ENCODE results near the gene CAPZA3.
"Not testable (repeated sequence)": the region's sequence is repeated elsewhere in the genome, so short reads cannot be mapped to it uniquely, and the experiment has no call there.

Gene CAPZA3, protein sequence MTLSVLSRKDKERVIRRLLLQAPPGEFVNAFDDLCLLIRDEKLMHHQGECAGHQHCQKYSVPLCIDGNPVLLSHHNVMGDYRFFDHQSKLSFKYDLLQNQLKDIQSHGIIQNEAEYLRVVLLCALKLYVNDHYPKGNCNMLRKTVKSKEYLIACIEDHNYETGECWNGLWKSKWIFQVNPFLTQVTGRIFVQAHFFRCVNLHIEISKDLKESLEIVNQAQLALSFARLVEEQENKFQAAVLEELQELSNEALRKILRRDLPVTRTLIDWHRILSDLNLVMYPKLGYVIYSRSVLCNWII
- total RNA-seq: 0 reads per million in 9 experiments

DNA sequence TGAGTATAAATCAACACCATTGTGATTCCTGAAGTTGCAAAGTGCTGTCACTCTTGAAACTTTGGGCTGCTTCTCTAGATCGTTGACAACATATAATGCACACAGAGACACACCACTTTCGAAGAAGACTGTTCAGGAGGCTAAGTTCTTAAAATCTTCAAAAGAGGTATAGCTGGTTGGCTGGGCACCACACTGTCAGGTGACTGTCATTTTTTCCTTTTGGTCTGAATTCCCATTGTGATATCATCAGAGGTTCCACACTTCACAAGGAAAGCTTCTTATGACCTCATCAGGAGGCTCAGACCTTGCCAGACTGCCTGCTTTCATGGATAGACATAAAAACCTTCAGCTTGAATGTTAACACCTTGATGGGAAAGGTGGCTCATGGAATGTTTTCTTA is at the start of gene CAPZA3, which contains the start of gene PLCZ1:
TSS of gene CAPZA3 (plus strand) at position 301 of the 400 bp plus-strand sequence. CDS start 150 bp downstream, outside the sequence.
TSS of gene PLCZ1 (minus strand) at position 194 of the 400 bp plus-strand sequence. CDS start 641 bp downstream, outside the sequence.
- ATAC-seq (replicated peaks) (no peak), DNase-seq (no peak)
- no peak within 1 kb of the TSS for H3K27ac Mint-ChIP-seq
- H3K4me1 Mint-ChIP-seq (ENCODE audit: low read depth in 2 of 2): no peaks in the 10 kb centered on the region
- no peaks in the 10 kb centered on the region for H3K36me3 Mint-ChIP-seq (ENCODE audit: insufficient read depth)
- H3K27me3 Mint-ChIP-seq: no peaks in the 10 kb centered on the region
- no peak within 1 kb of the TSS for H3K4me3 Mint-ChIP-seq
- H3K9me3 Mint-ChIP-seq: peaks cover 0 to 2% of the 10 kb centered on the region in 2 donors

DNA sequence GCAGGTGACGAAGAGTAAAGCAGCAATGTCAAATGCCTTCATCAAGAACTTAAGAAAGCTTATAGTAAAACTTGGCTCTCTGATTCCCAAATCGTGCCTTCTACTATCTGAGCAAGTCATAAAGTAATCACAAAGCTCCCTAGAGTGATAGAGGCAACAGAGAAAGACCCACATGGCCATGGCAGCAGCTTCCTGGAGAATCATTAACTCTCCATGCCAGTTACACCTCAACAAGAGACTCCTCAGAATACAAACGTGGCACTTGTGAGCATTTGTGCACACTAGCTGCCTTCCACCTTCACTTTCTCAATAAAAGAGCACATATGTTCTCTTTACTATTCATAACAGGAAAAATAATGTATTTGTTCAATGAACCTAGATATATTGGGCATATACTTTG is 48.1 kb upstream of the CAPZA3 start:
- H3K27ac Mint-ChIP-seq: no peak overlapping the region
- H3K4me1 Mint-ChIP-seq (ENCODE audit: low read depth in 2 of 2): no peaks in the 10 kb centered on the region
- no peak for ATAC-seq (replicated peaks)
- no peak overlapping the region for H3K4me3 Mint-ChIP-seq
- no peaks in the 10 kb centered on the region for H3K27me3 Mint-ChIP-seq
- peaks cover 2 to 16% of the 10 kb centered on the region in 2 donors for H3K9me3 Mint-ChIP-seq
- DNase-seq: no peak
- no peaks in the 10 kb centered on the region for H3K36me3 Mint-ChIP-seq (ENCODE audit: insufficient read depth)

DNA sequence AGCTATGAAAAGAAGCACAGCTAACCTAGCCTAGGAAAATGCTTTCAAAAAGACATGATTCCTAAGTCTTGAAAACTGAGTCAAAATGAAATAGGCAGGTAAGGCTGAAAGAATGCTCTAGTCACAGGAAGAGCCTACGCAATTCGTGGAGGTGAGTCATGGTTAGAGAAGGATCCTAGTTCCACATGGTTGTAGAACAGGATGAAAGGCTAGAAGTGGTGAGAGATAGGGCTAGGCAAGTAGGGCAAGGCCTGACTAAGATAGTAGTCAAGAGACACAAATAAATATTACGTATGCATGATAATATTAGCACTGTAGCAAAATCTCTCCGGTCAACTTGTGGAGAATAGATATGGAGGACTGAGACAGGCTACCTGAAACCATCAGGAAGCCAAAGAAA is 47.3 kb upstream of the CAPZA3 start:
- Mint-ChIP-seq H3K36me3 (ENCODE audit: insufficient read depth) (no peaks in the 10 kb centered on the region), H3K9me3 (peaks cover 2 to 16% of the 10 kb centered on the region in 2 donors), H3K4me3 (no peak overlapping the region), H3K4me1 (ENCODE audit: low read depth in 2 of 2) (no peaks in the 10 kb centered on the region), H3K27me3 (no peaks in the 10 kb centered on the region), H3K27ac (no peak overlapping the region)
- DNase-seq: no peak
- no peak for ATAC-seq (replicated peaks)

DNA sequence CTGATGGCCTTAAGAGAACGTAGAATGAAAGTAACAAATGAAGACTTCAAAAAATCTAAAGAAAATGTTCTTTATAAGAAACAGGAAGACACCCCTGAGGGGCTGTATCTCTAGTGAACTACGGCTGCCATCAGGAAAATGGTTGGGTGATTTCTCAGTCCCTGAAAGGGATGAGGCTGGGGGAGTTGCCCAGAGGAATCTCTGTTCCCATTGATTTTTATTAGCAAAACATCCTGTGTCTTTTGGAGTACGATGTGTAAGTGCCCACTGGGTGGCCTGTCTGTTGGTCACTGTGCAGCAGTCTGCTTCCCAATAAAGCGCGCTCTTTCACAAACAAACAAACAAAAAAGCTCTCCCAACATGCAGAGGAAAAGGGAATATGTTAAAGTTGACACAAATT is 43.9 kb upstream of the CAPZA3 start:
- H3K36me3 Mint-ChIP-seq (ENCODE audit: insufficient read depth); DNase-seq; H3K4me1 Mint-ChIP-seq (ENCODE audit: low read depth in 2 of 2); H3K27ac Mint-ChIP-seq; ATAC-seq (replicated peaks); H3K4me3 Mint-ChIP-seq; H3K27me3 Mint-ChIP-seq: not testable (repeated sequence)
- H3K9me3 Mint-ChIP-seq: peaks cover 2 to 18% of the 10 kb centered on the region in 2 donors

DNA sequence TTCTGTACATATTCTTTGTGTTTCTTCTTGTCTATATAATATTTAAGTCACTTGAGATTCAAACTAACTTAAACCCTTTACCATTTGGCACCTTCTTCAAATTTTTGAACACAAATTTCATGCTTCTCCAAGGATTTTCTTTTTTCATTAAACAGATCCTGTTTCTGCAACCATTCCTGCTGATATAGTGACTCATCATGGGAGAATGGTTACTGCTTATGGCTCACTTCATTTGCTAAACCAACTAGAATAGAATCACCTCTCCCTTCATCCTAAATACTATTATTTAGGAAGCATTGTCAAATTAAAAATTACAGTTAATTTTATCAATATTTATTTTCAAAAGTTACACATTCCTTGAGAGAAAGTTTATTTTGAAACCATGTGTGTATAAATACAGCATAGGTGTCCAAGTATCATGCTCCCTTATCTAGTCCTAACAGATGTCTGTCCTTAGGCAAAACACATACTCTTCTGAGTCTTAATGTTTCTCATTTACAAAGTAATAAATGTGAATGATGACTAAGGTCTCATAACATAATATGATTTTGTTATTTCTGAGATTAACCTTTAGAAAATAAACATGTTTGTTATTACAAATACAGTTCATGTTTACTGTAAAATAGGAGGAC is 40.8 kb upstream of the CAPZA3 start:
- Mint-ChIP-seq H3K36me3 (ENCODE audit: insufficient read depth) (no peaks in the 10 kb centered on the region), H3K27me3 (no peaks in the 10 kb centered on the region), H3K4me1 (ENCODE audit: low read depth in 2 of 2) (no peaks in the 10 kb centered on the region), H3K9me3 (peaks cover 3 to 15% of the 10 kb centered on the region in 2 donors), H3K27ac (no peak overlapping the region), H3K4me3 (no peak overlapping the region)
- DNase-seq (no peak), ATAC-seq (replicated peaks) (no peak)

DNA sequence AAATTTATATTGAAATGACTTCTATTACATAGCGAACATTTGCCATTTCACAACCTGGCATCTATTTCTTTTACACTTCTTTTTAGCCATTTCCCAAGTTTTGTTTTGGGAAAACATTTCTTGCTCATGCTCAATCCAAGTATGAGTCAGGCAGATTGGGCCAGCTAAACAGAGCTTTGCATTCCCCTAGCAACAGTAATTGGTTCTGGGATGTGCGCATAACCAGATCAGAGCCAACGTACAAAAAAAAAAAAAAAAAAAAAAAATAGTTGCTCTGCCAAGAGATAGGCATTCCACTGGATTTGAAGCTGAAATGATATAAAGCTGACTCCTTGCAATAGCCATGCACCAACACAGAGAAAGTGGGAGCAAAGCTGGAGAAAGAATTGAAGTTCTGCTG is 37.6 kb upstream of the CAPZA3 start:
- Mint-ChIP-seq H3K9me3 (peaks cover 6 to 8% of the 10 kb centered on the region in 2 donors), H3K27ac (no peak overlapping the region), H3K27me3 (no peaks in the 10 kb centered on the region), H3K4me1 (ENCODE audit: low read depth in 2 of 2) (no peaks in the 10 kb centered on the region), H3K36me3 (ENCODE audit: insufficient read depth) (no peaks in the 10 kb centered on the region), H3K4me3 (no peak overlapping the region)
- DNase-seq (no peak), ATAC-seq (replicated peaks) (no peak)

DNA sequence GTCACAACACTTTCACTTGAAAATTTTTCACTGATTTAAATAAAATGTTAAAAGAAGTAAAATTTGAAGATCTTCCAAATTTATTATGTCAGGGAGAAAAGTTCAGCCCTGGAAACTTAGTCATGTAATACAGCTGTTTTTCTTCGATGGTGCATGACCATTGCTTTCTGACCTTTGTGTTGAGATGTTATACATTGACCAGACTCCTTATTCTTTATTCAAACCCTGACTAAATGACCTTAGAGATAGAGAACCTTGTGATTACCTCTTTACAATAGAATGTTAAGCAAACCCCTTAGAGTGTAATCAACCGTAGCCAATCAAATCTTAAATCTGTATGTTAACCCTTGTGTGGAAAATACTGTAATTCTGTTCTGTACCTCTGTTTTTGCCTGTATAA is 34.6 kb upstream of the CAPZA3 start:
- Mint-ChIP-seq H3K36me3 (ENCODE audit: insufficient read depth) (no peaks in the 10 kb centered on the region), H3K4me1 (ENCODE audit: low read depth in 2 of 2) (no peaks in the 10 kb centered on the region), H3K4me3 (no peak overlapping the region), H3K27me3 (no peaks in the 10 kb centered on the region), H3K27ac (no peak overlapping the region), H3K9me3 (peaks cover 8 to 15% of the 10 kb centered on the region in 2 donors)
- DNase-seq: no peak
- no peak for ATAC-seq (replicated peaks)

DNA sequence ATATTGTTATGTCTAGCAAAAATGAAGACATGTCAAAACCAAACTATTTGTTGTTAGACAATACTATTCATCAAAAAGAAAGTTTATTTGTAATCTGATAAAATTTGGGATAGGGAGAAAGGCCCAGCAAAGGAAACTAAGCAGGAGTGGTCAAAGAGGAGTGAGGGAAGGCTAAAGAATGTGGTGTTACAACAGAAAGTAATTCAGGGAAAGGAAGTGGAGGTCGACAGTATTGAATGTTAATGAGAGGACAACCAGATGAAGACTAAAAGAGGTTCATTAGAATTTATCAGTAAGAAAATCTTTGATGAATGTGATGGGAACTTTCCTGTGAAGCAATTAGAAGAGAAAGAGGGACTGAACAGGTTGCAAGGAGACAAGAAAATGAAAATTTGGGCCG is 34.0 kb upstream of the CAPZA3 start:
- ATAC-seq (replicated peaks) (no peak), DNase-seq (no peak)
- Mint-ChIP-seq H3K4me1 (ENCODE audit: low read depth in 2 of 2) (no peaks in the 10 kb centered on the region), H3K4me3 (no peak overlapping the region), H3K9me3 (peaks cover 8 to 14% of the 10 kb centered on the region in 2 donors), H3K36me3 (ENCODE audit: insufficient read depth) (no peaks in the 10 kb centered on the region), H3K27me3 (no peaks in the 10 kb centered on the region), H3K27ac (no peak overlapping the region)

DNA sequence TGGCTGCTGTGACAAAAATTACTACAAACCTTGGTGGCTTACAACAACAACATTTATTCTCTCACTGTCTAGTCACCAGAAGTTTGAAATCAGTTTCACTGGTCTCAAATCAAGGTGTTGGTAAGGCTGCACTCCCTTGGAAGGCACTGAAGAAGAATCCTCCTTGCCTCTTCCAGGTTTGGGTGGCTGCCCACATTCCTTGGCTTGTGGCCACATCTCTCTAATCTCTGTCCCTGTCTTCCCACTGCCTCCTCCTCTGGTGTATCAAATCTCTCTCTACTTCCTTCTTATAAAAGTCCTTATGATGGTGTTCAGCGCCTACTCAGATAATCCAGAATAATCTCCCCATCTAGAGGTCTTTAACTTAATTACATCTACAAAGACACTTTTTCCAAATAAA is 31.1 kb upstream of the CAPZA3 start:
- DNase-seq (no peak), ATAC-seq (replicated peaks) (no peak)
- H3K4me3 Mint-ChIP-seq: no peak overlapping the region
- no peaks in the 10 kb centered on the region for H3K27me3 Mint-ChIP-seq
- H3K36me3 Mint-ChIP-seq (ENCODE audit: insufficient read depth): no peaks in the 10 kb centered on the region
- H3K27ac Mint-ChIP-seq: no peak overlapping the region
- peaks cover 5 to 7% of the 10 kb centered on the region in 2 donors for H3K9me3 Mint-ChIP-seq
- H3K4me1 Mint-ChIP-seq (ENCODE audit: low read depth in 2 of 2): no peaks in the 10 kb centered on the region

DNA sequence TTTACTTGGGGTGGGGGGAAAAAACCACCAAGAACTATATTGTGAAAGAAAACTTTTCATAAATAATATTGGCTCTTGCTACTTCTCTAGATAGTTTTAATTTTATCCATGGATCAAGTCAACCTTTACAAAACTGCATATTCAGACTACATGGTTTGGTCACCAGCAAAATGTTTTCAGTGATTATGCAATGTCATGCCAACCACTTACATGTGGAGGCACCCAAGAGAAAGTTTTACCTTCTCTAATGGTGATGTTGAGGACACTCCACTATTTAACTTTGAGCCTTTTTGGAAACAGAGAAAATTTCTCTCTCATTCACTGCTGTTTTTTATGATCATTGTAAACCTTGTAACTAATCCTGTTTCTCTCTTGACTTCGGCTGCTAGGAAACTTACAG is 21.7 kb upstream of the CAPZA3 start:
- no peaks in the 10 kb centered on the region for H3K4me1 Mint-ChIP-seq (ENCODE audit: low read depth in 2 of 2)
- no peaks in the 10 kb centered on the region for H3K27me3 Mint-ChIP-seq
- peaks cover 0 to 9% of the 10 kb centered on the region in 2 donors for H3K9me3 Mint-ChIP-seq
- DNase-seq (no peak), ATAC-seq (replicated peaks) (no peak)
- no peaks in the 10 kb centered on the region for H3K36me3 Mint-ChIP-seq (ENCODE audit: insufficient read depth)
- H3K4me3 Mint-ChIP-seq: no peak overlapping the region
- H3K27ac Mint-ChIP-seq: no peak overlapping the region

DNA sequence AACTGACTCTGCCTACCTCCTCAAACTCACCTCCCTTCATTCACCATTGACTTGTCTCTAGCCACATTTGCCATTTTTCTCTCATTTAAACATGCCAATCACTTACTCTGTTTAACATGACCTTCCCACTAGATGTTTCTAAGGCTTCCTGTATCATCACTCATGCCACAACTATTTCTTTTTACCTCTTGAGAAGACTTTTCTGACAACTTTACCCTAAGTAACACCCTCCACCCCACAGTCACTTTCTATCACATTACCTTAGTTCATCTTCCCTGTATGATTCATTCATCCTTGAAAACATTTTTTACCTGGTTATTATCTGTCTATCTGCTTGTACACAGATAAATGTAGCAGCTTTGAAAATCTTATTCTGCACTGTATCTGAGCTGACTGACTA is 19.5 kb upstream of the CAPZA3 start:
- ATAC-seq (replicated peaks) (no peak), DNase-seq (no peak)
- H3K4me1 Mint-ChIP-seq (ENCODE audit: low read depth in 2 of 2): no peaks in the 10 kb centered on the region
- H3K36me3 Mint-ChIP-seq (ENCODE audit: insufficient read depth): no peaks in the 10 kb centered on the region
- no peak overlapping the region for H3K27ac Mint-ChIP-seq
- no peaks in the 10 kb centered on the region for H3K27me3 Mint-ChIP-seq
- peaks cover 0 to 13% of the 10 kb centered on the region in 2 donors for H3K9me3 Mint-ChIP-seq
- H3K4me3 Mint-ChIP-seq: no peak overlapping the region

DNA sequence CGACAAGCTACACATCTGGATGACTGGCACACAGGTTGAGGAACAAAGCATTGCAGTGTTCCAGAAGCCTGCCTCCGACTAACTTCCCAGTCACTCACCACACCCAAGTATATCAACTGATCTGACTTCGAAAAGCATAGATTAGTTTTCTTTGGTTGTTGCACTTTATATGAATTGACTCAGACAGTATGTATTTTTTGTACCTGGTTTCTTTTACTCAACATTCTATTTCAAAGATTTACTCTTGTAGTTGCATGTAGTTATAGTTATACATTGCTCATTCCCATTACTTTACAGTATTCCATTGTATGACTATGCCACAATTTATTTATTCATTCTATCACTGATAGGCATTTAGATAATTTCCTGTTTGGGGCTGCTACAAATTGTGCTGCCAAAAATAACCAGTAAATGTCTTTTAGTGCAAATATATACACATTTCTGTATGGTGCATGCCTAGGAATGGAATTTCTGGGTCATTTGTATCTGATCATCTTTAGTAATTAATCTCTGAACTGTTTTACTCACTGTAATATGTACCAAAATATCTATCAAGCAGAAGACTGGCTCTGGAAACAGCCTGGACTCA is 17.9 kb upstream of the CAPZA3 start:
- no peak overlapping the region for H3K4me3 Mint-ChIP-seq
- no peaks in the 10 kb centered on the region for H3K4me1 Mint-ChIP-seq (ENCODE audit: low read depth in 2 of 2)
- peaks cover 0 to 16% of the 10 kb centered on the region in 2 donors for H3K9me3 Mint-ChIP-seq
- no peaks in the 10 kb centered on the region for H3K36me3 Mint-ChIP-seq (ENCODE audit: insufficient read depth)
- H3K27me3 Mint-ChIP-seq: no peaks in the 10 kb centered on the region
- no peak overlapping the region for H3K27ac Mint-ChIP-seq
- ATAC-seq (replicated peaks): no peak
- no peak for DNase-seq

DNA sequence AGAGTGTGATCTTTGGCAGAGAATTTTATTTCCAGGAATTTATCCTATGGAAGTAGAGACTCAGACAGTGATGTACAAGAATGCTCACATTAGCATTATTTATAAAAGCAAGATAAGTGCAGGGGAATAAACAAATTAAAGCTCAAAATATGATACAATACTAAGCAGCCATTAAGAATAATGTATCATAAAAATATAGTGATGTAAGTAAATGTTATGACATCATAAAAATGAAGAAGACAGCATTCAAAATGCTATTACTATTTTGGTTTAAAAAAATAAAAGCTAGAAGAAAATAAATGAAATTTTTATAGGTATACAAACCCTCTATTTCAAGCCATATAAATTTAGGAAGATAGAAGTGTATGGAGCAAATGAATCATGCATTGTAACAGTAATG is 17.2 kb upstream of the CAPZA3 start:
- Mint-ChIP-seq H3K4me3 (no peak overlapping the region), H3K9me3 (peaks cover 0 to 15% of the 10 kb centered on the region in 2 donors), H3K27ac (no peak overlapping the region), H3K36me3 (ENCODE audit: insufficient read depth) (no peaks in the 10 kb centered on the region), H3K27me3 (no peaks in the 10 kb centered on the region), H3K4me1 (ENCODE audit: low read depth in 2 of 2) (no peaks in the 10 kb centered on the region)
- ATAC-seq (replicated peaks): no peak
- DNase-seq: no peak

DNA sequence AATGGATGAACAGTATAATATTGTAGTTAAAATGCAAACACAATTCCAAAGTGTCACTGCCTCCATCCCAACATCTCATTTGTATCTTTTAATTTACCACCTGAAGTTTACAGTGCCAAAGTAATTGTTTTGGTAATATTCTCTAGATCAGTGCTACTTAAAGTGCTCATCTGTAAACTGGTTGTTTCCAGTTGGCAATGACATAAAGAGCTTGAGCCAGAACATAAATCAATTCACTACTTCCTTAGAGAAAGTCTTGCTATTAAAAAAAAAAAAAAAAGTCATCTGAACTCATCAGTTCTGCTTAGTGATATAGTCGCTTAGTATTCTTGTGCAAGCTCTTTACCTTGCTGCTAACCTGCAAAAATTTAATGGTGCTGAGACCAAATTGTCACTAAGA is 16.5 kb upstream of the CAPZA3 start:
- H3K9me3 Mint-ChIP-seq: peaks cover 0 to 15% of the 10 kb centered on the region in 2 donors
- no peak overlapping the region for H3K4me3 Mint-ChIP-seq
- ATAC-seq (replicated peaks): no peak
- H3K4me1 Mint-ChIP-seq (ENCODE audit: low read depth in 2 of 2): no peaks in the 10 kb centered on the region
- DNase-seq: no peak
- H3K36me3 Mint-ChIP-seq (ENCODE audit: insufficient read depth): no peaks in the 10 kb centered on the region
- no peaks in the 10 kb centered on the region for H3K27me3 Mint-ChIP-seq
- no peak overlapping the region for H3K27ac Mint-ChIP-seq

All from effector memory CD8-positive, alpha-beta T cell (primary cell).